Hepatocyte (in vitro differentiated cells): ENCODE results near the gene SCYGR3. TPM values are rescaled to one million over a fixed set of nuclear protein-coding genes. Genes with fewer than 3 reads are reported as not detected.

Source experiments
- DNase-seq: peaks from one replicate; pipeline ENCODE4 v3.0.0-alpha.2; 2016; ENCODE audit warnings: low spot score
- H2AFZ ChIP-seq: fragments of 200-600 bp; sonication (generic); 2 replicates; pipeline ENCODE4 v1.6.0; 2016; ENCODE audit warnings: antibody characterized with exemption, mild to moderate bottlenecking
- H3K27ac ChIP-seq: fragments of 200-600 bp; sonication (generic); 2 replicates; pipeline ENCODE4 v1.5.1; 2016; ENCODE audit warnings: mild to moderate bottlenecking
- H3K27me3 ChIP-seq: fragments of 200-600 bp; sonication (generic); 2 replicates; pipeline ENCODE4 v1.6.1; 2016
- H3K36me3 ChIP-seq: fragments of 200-600 bp; sonication (generic); replicated peaks from 2 replicates; pipeline ENCODE4 v1.5.1; 2016; ENCODE audit warnings: low read depth; ENCODE audit not compliant: insufficient read depth
- H3K4me1 ChIP-seq: fragments of 200-600 bp; sonication (generic); 2 replicates; pipeline ENCODE4 v1.5.1; 2016; ENCODE audit warnings: mild to moderate bottlenecking, moderate library complexity; ENCODE audit not compliant: insufficient read depth
- H3K4me2 ChIP-seq: fragments of 200-600 bp; sonication (generic); 2 replicates; pipeline ENCODE4 v1.6.0; 2016
- H3K4me3 ChIP-seq: fragments of 200-600 bp; sonication (generic); 2 replicates; pipeline ENCODE4 v1.5.1; 2016; ENCODE audit warnings: mild to moderate bottlenecking
- H3K79me2 ChIP-seq: fragments of 200-600 bp; sonication (generic); 2 replicates; pipeline ENCODE4 v1.6.0; 2017; ENCODE audit warnings: mild to moderate bottlenecking
- H3K9me2 ChIP-seq: fragments of 200-600 bp; sonication (generic); replicated peaks from 2 replicates; pipeline ENCODE4 v1.6.0; 2017; ENCODE audit warnings: mild to moderate bottlenecking; ENCODE audit not compliant: insufficient read depth
- H3K9me3 ChIP-seq: fragments of 200-600 bp; sonication (generic); 2 replicates; pipeline ENCODE4 v1.5.1; 2016; ENCODE audit warnings: low read depth, mild to moderate bottlenecking
- H4K20me1 ChIP-seq: fragments of 200-600 bp; sonication (generic); 2 replicates; pipeline ENCODE4 v1.6.0; 2016; ENCODE audit warnings: mild to moderate bottlenecking; ENCODE audit not compliant: insufficient read depth, poor library complexity, severe bottlenecking
- CTCF ChIP-seq: fragments of 200-600 bp; sonication (generic); IDR thresholded peaks from 2 replicates; pipeline ENCODE4 v1.5.1; 2016; ENCODE audit warnings: antibody characterized with exemption, mild to moderate bottlenecking; ENCODE audit not compliant: poor library complexity
- EZH2 ChIP-seq: fragments of 200-600 bp; sonication (generic); IDR thresholded peaks from 2 replicates; pipeline ENCODE4 v1.6.1; 2016; ENCODE audit warnings: antibody characterized with exemption, mild to moderate bottlenecking, borderline replicate concordance
- EZH2phosphoT487 ChIP-seq: fragments of 200-600 bp; sonication (generic); IDR thresholded peaks from one replicate; pipeline ENCODE4 v1.6.1; 2018; ENCODE audit warnings: antibody characterized with exemption, mild to moderate bottlenecking, low read depth, moderate library complexity; ENCODE audit not compliant: unreplicated experiment, severe bottlenecking
- WGBS: methylation state at CpG from one replicate; pipeline ENCODE4 v1.1.6; 2016; ENCODE audit warnings: low lambda C conversion rate; ENCODE audit errors: missing lambda C conversion rate; 5-methylcytosine and 5-hydroxymethylcytosine counted together
- polyA plus RNA-seq: library from polyadenylated mRNA; unstranded; fragments of >200 nt; fragmentation: Nextera tagmentation; extraction: Ambion mirVana; gene quantifications from 2 replicates; pipeline ENCODE4 v1.2.1, GENCODE V29; 2016
- total RNA-seq: library from RNA; depleted of rRNA; stranded (reverse); fragments of >200 nt; gene quantifications from 2 replicates; pipeline ENCODE4 v1.2.3, GENCODE V29; 2014

SCYGR3 gene
- total and polyA plus RNA-seq, 2 experiments from 2014 or later: not detected

- Histone ChIP-seq H3K27me3 (no peaks in the 10 kb centered on the region), H3K4me3 (no peak overlapping the region), H3K36me3 (no peaks in the 10 kb centered on the region), H2AFZ (no peak overlapping the region), H3K4me2 (no peak overlapping the region), H3K9me2 (no peaks in the 10 kb centered on the region), H4K20me1 (no peaks in the 10 kb centered on the region), H3K79me2 (no peaks in the 10 kb centered on the region), H3K27ac (no peak overlapping the region), H3K4me1 (no peaks in the 10 kb centered on the region), H3K9me3 (no peaks in the 10 kb centered on the region)
- WGBS: 92% methylated on average over 1 of the region's 1 CpG
- no peak for DNase-seq
- TF ChIP-seq CTCF (no peak), EZH2 (no peak), EZH2phosphoT487 (no peak)
These were observed 21.8 kb downstream of the SCYGR3 start for GRCh38 chr2:227592694-227593387.

- Histone ChIP-seq H3K4me1 (no peaks in the 10 kb centered on the region), H2AFZ (no peak overlapping the region), H3K4me3 (no peak overlapping the region), H3K9me3 (no peaks in the 10 kb centered on the region), H3K27ac (no peak overlapping the region), H4K20me1 (no peaks in the 10 kb centered on the region), H3K9me2 (no peaks in the 10 kb centered on the region), H3K4me2 (no peak overlapping the region), H3K36me3 (no peaks in the 10 kb centered on the region), H3K79me2 (no peaks in the 10 kb centered on the region), H3K27me3 (no peaks in the 10 kb centered on the region)
- no peak for DNase-seq
- no peak for TF ChIP-seq EZH2phosphoT487
- no peak for TF ChIP-seq EZH2
These were observed 32.3 kb downstream of the SCYGR3 start for GRCh38 chr2:227582369-227582768.

- Histone ChIP-seq H3K4me3 (no peak overlapping the region), H3K27me3 (no peaks in the 10 kb centered on the region), H3K79me2 (no peaks in the 10 kb centered on the region), H4K20me1 (no peaks in the 10 kb centered on the region), H2AFZ (no peak overlapping the region), H3K27ac (no peak overlapping the region), H3K4me1 (no peaks in the 10 kb centered on the region), H3K9me3 (no peaks in the 10 kb centered on the region), H3K36me3 (no peaks in the 10 kb centered on the region), H3K4me2 (no peak overlapping the region), H3K9me2 (no peaks in the 10 kb centered on the region)
- WGBS: 97% methylated on average over 1 of the region's 1 CpG
- no peak for TF ChIP-seq EZH2phosphoT487
- TF ChIP-seq CTCF: no peak
- no peak for TF ChIP-seq EZH2
- DNase-seq: no peak
These were observed 34.8 kb downstream of the SCYGR3 start for GRCh38 chr2:227579791-227580190.

- no peak for DNase-seq
- H3K27me3 ChIP-seq: no peaks in the 10 kb centered on the region
- no peaks in the 10 kb centered on the region for H3K9me3 ChIP-seq
- no peak overlapping the region for H3K4me3 ChIP-seq
- H3K4me1 ChIP-seq: no peaks in the 10 kb centered on the region
- H3K9me2 ChIP-seq: no peaks in the 10 kb centered on the region
- no peak overlapping the region for H2AFZ ChIP-seq
- no peak for TF ChIP-seq EZH2phosphoT487
- no peak for TF ChIP-seq EZH2
- no peak for TF ChIP-seq CTCF
- H3K4me2 ChIP-seq: no peak overlapping the region
- H3K36me3 ChIP-seq: no peaks in the 10 kb centered on the region
- no peak overlapping the region for H3K27ac ChIP-seq
- 79% methylated on average over 2 of the region's 2 CpGs for WGBS
- H4K20me1 ChIP-seq: no peaks in the 10 kb centered on the region
- H3K79me2 ChIP-seq: no peaks in the 10 kb centered on the region
These were observed 36.0 kb downstream of the SCYGR3 start for GRCh38 chr2:227578642-227579041.
